T follicular helper cell (primary cell): ENCODE results near the gene PLIN1.
"Not testable (repeated sequence)": the region's sequence is repeated elsewhere in the genome, so short reads cannot be mapped to it uniquely, and the experiment has no call there.

Experiments
- DNase-seq: peaks from one replicate; pipeline ENCODE4 v3.0.0-alpha.2; 2020; ENCODE audit warnings: low read depth
- total RNA-seq, 2 experiments: gene quantifications; one replicate each; lab custom pipeline; 2026; lab: John Stamatoyannopoulos, UW

Gene PLIN1
- 0.13 to 0.66 reads per million in 2 experiments for total RNA-seq

DNA sequence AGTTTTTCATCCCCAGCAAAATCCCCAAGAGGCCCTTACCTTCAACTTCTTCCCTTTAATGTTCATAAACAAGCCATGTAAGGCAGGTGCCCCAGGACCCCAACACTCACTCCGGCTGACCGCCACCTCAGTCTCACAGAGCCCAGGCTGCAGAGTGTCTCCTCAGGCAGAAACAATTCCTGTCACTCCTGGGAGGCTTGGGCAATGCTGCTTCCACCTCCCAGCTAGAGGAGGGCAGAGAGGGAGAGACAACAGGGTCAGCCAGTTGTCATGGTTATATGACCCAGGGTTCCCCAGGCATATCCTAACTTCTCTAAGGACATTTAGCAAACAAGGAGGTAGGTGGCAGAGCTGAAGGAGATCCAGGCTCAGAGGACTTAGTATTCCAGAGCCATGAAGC, at the start of gene PLIN1:
Gene PLIN1 (minus strand): TSS at position 156 of the 400 bp plus-strand sequence. CDS start 1,878 bp downstream, outside the sequence.
- no peak for DNase-seq

- DNase-seq: no peak
Observed at GRCh38 chr15:89728254-89728653, 49.1 kb upstream of the PLIN1 start.

- DNase-seq: no peak
Observed at GRCh38 chr15:89725064-89725463, 45.9 kb upstream of the PLIN1 start.

GRCh38 chr15:89724621-89725020, 45.5 kb upstream of the PLIN1 start:
- no peak for DNase-seq

DNA sequence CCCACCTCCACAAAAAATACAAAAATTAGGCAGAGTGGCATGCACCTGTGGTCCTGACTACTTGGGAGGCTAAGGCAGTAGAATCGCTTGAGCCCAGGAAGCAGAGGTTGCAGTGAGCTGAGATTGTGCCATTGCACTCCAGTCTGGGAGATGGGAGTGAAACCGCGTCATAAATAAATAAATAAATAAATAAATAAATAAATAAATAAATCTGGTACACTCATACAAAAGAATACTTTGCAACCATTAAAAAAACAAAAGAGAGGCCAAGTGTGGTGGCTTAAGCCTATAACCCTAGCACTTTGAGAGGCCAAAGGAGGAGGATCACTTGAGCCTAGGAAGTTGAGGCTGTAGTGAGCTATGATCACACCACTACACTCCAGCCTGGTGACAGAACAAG, 43.9 kb upstream of the PLIN1 start:
- no peak for DNase-seq

GRCh38 chr15:89714775-89715174, 35.6 kb upstream of the PLIN1 start:
- DNase-seq: no peak

DNA sequence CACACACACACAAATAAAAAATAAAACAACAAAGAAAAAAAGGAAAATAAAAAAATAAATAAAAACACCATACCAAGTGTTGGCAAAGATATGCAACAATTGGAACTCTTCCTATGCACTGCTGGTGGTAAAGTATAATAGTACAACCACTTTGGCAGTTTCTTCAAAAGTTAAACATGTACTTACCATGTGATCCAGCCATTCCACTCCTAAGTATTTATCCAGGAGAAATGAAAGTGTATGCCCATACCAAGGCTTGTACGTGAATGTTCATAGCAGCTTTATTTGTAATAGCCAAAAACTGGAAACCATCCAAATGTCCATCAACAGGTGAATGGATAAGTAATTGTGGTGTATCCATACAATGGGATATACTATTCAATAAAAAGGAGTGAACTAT, 28.4 kb upstream of the PLIN1 start:
- DNase-seq: no peak

DNA sequence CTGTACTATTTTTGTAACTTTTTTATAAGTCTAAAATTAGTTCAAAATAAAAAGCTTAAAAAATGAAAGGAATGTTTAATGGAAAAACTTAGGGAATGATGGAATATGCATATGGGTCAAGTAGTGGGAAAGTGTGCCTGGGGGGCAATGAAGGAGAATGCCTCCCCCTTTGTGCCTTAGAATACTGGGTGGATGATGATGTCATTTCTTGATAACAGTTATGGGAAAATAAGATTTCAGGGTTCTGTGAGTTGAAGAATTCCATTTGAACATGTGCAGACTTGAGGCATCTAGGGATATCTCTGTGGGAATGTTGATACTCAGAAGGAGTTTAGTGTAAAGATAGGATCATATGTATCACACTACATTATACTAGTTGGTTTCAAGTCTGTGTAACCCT, 25.2 kb upstream of the PLIN1 start:
- no peak for DNase-seq

DNA sequence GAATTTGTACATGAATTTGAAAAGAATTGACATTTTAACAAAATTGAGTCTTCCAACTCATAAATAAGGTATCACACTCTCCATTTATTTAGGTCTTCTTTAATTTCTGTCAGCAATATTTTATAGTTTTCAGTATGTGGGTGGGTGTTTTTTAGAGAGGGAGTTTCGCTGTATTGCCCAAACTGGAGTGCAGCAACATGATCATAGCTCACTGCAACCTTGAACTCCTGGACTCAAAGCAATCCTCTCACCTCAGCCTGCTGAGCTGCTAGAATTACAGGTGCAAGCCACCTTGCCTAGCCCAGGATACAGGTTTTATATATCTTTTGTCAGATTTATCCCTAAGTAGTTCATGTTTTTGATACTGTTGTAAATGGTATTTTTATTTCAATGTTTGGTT, 16.0 kb upstream of the PLIN1 start:
- no peak for DNase-seq

DNA sequence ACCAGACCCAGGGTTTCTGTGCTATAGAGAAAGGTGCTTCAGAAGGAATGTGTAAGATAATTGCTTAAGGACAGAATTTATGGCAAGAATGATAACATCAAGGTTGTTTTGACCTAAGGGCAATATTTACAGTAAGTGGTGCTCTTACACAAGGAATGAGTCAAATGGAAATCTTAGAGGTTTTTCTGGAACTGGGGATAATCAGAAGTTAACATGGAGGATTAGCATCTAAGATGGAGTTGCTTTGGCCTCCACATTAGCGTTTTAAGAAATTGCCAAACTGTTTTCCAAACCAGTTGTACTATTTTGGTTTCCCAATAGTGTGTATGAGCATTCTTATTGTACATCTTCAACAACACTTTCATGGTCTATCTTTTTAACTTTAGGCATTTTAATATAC, 14.5 kb upstream of the PLIN1 start:
- no peak for DNase-seq

DNA sequence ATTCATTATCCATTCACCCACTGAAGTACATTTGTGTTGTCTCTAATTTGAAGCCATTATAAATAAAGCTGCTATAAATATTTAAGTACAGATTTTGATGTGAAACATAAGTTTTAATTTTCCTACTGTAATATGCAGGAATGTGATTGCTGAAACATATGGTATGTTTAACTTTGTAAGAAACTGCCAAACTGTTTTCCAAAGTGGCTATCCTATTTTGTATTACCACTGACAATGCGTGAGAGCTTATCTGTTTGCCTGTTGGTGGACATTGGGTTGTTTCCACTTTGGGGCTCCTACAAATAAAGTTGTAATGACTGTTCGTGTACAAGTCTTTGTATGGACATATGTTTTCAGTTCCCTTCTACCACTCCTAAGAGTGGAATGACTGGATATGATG, 13.9 kb upstream of the PLIN1 start:
- DNase-seq: no peak

GRCh38 chr15:89690276-89691218, 11.4 kb upstream of the PLIN1 start, which contains the start of the genes PEX11A and WDR93:
TSS of gene PEX11A (minus strand) at chr15:89690754. CDS start at chr15:89690632, 122 bp downstream.
TSS of gene WDR93 (plus strand) at chr15:89690811. CDS start at chr15:89701747, 10,936 bp downstream.
- peak; percentile 44 for DNase-seq

- not testable (repeated sequence) for DNase-seq
Observed at GRCh38 chr15:89689930-89690275, 10.7 kb upstream of the PLIN1 start.

- no peak for DNase-seq
Observed at GRCh38 chr15:89686522-89686921, 7.4 kb upstream of the PLIN1 start.

GRCh38 chr15:89685995-89686394, 6.8 kb upstream of the PLIN1 start:
- no peak for DNase-seq

DNA sequence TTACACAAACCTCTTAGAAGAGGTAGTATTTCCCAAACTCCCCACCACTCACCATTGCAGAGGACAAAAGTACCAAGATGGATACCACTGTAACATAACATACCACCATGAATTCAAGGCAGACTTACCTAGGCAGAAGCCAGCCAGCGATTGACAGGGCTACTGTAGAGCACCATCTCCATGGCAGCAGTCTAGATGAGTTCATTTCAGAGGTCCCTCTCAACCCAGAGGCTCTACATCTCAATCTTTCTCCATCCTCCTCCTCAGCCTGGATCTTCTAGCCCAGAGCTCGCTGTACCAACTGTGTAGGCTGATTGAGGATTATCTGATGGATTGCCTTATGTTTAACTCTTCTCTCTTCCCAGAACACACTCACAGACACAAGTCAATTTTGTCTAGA, 2.0 kb upstream of the PLIN1 start:
- DNase-seq: no peak

DNA sequence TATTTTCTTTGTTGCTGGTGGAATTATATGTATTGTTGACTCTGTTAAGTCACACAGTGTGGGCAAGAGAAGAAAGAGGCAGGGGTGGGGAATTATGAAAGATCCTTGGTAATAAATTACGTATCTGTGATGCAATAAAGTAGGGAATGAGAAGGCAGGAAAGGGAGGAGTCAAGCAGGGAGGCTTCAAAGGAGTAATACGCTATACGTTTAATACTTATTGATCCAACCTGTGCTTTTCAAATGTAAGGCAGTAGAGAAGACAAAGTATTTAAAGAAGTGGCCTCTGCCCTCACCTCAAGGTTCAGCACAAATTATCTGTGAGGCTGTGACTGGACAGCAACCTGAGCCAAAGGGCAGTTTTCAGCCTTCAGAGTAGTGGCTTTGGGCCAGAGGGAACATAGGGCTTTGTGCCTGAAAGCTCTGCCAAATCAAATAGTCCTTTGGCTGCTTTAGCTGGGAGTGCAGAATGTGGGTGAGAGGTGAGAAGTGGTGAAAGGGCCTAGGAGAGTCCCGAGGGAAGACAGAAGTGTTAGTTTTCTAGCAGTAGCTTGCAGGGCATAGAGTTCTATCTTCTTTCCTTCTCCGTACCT, 1.2 kb upstream of the PLIN1 start:
- DNase-seq: no peak

DNA sequence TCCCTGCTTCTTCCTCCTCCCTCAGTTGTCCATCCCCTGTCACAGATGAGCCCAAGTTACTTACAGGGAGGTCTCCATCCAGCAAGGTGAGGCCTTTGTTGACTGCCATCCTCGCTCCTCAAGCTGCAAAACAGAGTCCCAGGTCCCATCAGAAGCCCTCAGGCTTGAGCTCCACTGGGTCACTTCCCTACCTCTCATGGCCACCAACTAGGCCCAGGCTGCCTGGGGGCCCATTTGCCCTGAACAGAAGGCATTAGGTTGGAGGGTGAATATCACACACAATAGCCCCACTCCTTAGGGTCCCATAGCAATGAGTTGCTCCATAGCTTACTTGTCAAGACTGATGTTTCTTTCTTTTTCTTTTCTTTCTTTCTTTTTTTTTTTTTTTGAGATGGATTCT, 1.8 kb downstream of the PLIN1 start:
- no peak for DNase-seq

DNA sequence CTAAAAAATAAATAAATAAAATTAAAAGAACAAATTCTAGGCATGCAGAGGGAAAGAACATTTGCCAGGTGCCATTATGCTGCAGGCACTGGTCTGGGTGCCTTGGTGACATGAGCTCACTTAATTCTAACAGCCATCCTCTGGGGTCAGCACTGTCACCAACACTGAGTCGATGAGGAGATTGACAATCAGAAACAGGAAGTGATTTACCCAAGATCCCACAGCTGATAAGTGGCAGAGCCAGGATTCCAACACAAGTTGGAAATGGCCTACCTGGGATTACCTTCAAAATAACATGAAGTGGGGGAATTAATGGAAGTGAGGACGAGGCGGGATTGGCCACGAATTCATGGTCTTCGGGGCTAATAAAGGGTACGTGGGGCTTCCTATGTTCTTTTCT, 3.6 kb downstream of the PLIN1 start:
- DNase-seq: no peak

DNA sequence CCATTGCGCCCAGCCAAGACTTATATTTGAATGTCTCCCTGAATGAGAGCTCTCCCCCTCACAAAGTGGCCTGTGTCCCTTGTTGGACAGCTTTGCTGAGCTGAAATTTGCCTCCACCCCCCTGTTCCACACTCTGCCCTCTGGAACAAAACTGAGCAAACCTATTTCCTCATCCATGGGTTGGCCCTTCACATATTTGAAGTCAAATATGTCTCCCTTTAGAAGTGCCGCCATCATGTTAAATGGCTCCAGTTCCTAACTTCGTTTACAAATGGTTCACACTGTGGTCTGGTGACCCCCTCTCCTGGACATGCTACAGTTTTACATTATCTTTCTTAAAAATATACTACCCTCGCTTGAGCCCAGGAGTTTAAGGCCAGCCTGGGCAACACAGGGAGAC, 4.6 kb downstream of the PLIN1 start:
- no peak for DNase-seq

DNA sequence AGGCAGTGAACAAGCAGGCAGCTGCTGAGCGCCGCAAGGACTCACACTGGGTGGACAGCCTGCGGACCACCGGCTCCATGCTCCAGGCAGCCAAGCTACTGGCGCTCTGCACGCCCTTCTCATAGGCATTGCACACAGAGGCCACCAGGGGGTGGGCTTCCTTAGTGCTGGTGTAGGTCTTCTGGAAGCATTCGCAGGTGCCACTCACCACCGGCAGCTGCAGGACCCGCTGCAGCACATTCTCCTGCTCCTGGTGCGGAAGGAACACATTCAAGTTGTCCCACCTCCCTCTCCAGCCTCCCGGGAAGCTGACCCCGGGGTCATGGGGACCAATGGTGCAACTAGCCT, 6.0 kb downstream of the PLIN1 start:
- DNase-seq: no peak

- no peak for DNase-seq
Observed at GRCh38 chr15:89672221-89673164, 6.7 kb downstream of the PLIN1 start.
